Liver (tissue), 9 donors: ENCODE measurements around the gene PFDN6. TPM values are rescaled to one million over a fixed set of nuclear protein-coding genes. Genes with fewer than 3 reads are reported as not detected.

Experiments
- DNase-seq: peaks from one replicate; pipeline ENCODE4 v3.0.0-alpha.2; 2017; ENCODE audit warnings: low spot score
- H3K27ac ChIP-seq, 2 donors: one replicate each; pipeline ENCODE4 v1.7.0; 2013; ENCODE audit warnings: inconsistent platforms in 2 of 2, low read length in 2 of 2, control low read depth in 1 of 2, low read depth in 1 of 2, mild to moderate bottlenecking in 1 of 2
- H3K27me3 ChIP-seq, 4 donors: one replicate each; pipeline versions ENCODE4 v1.6.1 to v1.7.0; 2013; ENCODE audit warnings: low read length in 3 of 4, inconsistent platforms in 1 of 4, mild to moderate bottlenecking in 1 of 4, moderate library complexity in 1 of 4; ENCODE audit not compliant: control insufficient read depth in 4 of 4, insufficient read depth in 4 of 4
- H3K36me3 ChIP-seq, 4 donors: one replicate each; pipeline versions ENCODE4 v1.6.1 to v1.7.0; 2013; ENCODE audit warnings: low read length in 3 of 4, mild to moderate bottlenecking in 3 of 4, low read depth in 1 of 4, moderate library complexity in 1 of 4; ENCODE audit not compliant: control insufficient read depth in 4 of 4, insufficient read depth in 3 of 4
- H3K4me1 ChIP-seq, 4 donors: one replicate each; pipeline versions ENCODE4 v1.6.1 to v1.7.0; 2013; ENCODE audit warnings: low read length in 3 of 4, mild to moderate bottlenecking in 3 of 4, moderate library complexity in 1 of 4; ENCODE audit not compliant: control insufficient read depth in 4 of 4, insufficient read depth in 4 of 4
- H3K4me3 ChIP-seq, 3 donors: one replicate each; pipeline versions ENCODE4 v1.6.1 to v1.7.0; 2013; ENCODE audit warnings: low read length in 3 of 3, control low read depth in 1 of 3, low read depth in 1 of 3, mild to moderate bottlenecking in 1 of 3
- H3K9ac ChIP-seq, 2 donors: one replicate each; pipeline ENCODE4 v1.7.0; 2013; ENCODE audit warnings: low read length in 2 of 2, mild to moderate bottlenecking in 2 of 2, moderate library complexity in 2 of 2, control low read depth in 1 of 2, low read depth in 1 of 2
- H3K9me3 ChIP-seq, 4 donors: one replicate each; pipeline versions ENCODE4 v1.6.1 to v1.7.0; 2013; ENCODE audit warnings: low read length in 3 of 4; ENCODE audit not compliant: control insufficient read depth in 4 of 4
- CTCF ChIP-seq: fragments of 150-350 bp; IDR thresholded peaks from 2 replicates; pipeline ENCODE4 v1.5.1; 2017; ENCODE audit warnings: improper control_type of control experiment, low read depth, low read length; ENCODE audit not compliant: missing input control
- EGR1 ChIP-seq, 2 donors: IDR thresholded peaks; 2 replicates each; pipeline ENCODE4 v1.6.1; 2016 to 2018; ENCODE audit warnings: antibody characterized with exemption in 2 of 2, low read depth in 2 of 2
- FOXA1 ChIP-seq: IDR thresholded peaks from 2 replicates; pipeline ENCODE4 v1.6.1; 2016; ENCODE audit warnings: antibody characterized with exemption
- FOXA2 ChIP-seq: IDR thresholded peaks from 2 replicates; pipeline ENCODE4 v1.6.1; 2016; ENCODE audit warnings: antibody characterized with exemption
- HNF4A ChIP-seq, 2 donors: conservative IDR thresholded peaks; 2 replicates each; pipeline ENCODE4 v1.6.1; 2016; ENCODE audit warnings: antibody characterized with exemption in 2 of 2, mild to moderate bottlenecking in 2 of 2
- HNF4G ChIP-seq: IDR thresholded peaks from 2 replicates; pipeline ENCODE4 v1.6.1; 2016; ENCODE audit warnings: antibody characterized with exemption
- JUND ChIP-seq, 2 donors: IDR thresholded peaks; 2 replicates each; pipeline ENCODE4 v1.6.1; 2016; ENCODE audit warnings: antibody characterized with exemption in 2 of 2
- MAX ChIP-seq: IDR thresholded peaks from 2 replicates; pipeline ENCODE4 v1.6.1; 2016; ENCODE audit warnings: antibody characterized with exemption
- NR2F2 ChIP-seq: IDR thresholded peaks from 2 replicates; pipeline ENCODE4 v1.6.1; 2016; ENCODE audit warnings: antibody characterized with exemption
- RAD21 ChIP-seq, 2 donors: IDR thresholded peaks; 2 replicates each; pipeline ENCODE4 v1.6.1; 2016; ENCODE audit warnings: antibody characterized with exemption in 2 of 2, mild to moderate bottlenecking in 2 of 2
- RXRA ChIP-seq, 2 donors: IDR thresholded peaks; 2 replicates each; pipeline ENCODE4 v1.6.1; 2017 to 2018; ENCODE audit warnings: antibody characterized with exemption in 2 of 2, mild to moderate bottlenecking in 1 of 2
- SP1 ChIP-seq: IDR thresholded peaks from 2 replicates; pipeline ENCODE4 v1.6.1; 2018; ENCODE audit warnings: antibody characterized with exemption, mild to moderate bottlenecking
- YY1 ChIP-seq: IDR thresholded peaks from 2 replicates; pipeline ENCODE4 v1.6.1; 2016; ENCODE audit warnings: antibody characterized with exemption, mild to moderate bottlenecking
- ZBTB33 ChIP-seq: IDR thresholded peaks from 2 replicates; pipeline ENCODE4 v1.6.1; 2016; ENCODE audit warnings: antibody characterized with exemption
- WGBS: extraction: QIAGEN DNeasy Blood & Tissue Kit; methylation state at CpG from one replicate; pipeline ENCODE4 v1.1.7; 2013; 5-methylcytosine and 5-hydroxymethylcytosine counted together
- polyA plus RNA-seq, 2 donors: library from polyadenylated mRNA; stranded (reverse) in 1 of 2; unstranded in 1 of 2; fragments of 200-250 nt in 1 of 2; fragments of >200 nt in 1 of 2; fragmentation: Nextera tagmentation in 1 of 2; extraction: Ambion mirVana in 1 of 2; gene quantifications; one replicate each; pipeline versions ENCODE4 v1.2.1 to v1.2.3, GENCODE V29; 2013 to 2015
- total RNA-seq, 2 donors: library from RNA; depleted of rRNA; stranded (reverse); fragments of >200 nt; gene quantifications; one replicate each; pipeline ENCODE4 v1.2.3, GENCODE V29; 2014
- TF ChIP-seq, protein P1 (sequence below): IDR thresholded peaks from 2 replicates; pipeline ENCODE4 v1.6.1; 2016; ENCODE audit warnings: antibody characterized with exemption
- TF ChIP-seq, protein P2 (sequence below): IDR thresholded peaks from 2 replicates; pipeline ENCODE4 v1.6.1; 2016; ENCODE audit warnings: antibody characterized with exemption, mild to moderate bottlenecking
- donor health status: healthy.
- donor health status: healthy.
- donor health status: healthy.
- donor health status: healthy.
- donor health status: healthy.

PFDN6 gene
- total and polyA plus RNA-seq, 4 donors = 6.5 to 60.1 (median 17.4) TPM

DNA sequence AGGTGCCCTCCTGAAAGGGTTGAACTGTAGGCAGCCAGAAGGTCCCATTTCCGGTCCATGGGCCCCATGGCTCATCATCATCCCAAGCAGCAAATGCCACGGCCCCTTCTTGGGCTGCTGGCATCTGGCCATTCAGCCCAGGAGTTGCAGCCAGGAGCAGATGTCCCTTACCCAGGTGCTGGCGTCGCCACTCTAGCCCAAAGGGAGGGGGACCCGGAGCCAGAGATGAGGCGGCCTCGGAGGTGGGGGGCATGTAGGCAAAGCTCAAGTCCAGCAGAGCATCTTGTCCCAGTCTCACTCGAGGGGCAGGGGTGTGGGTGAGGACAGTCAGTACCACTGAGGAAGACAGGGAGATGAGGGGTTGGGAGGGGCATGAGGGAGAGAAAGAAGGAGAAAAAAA, 15.7 kb downstream of the PFDN6 start:
- no peak for TF ChIP-seq RAD21 (IDR thresholded peaks at IDR 0.05)
- no peak for TF ChIP-seq EGR1 (IDR thresholded peaks at IDR 0.05; ENCODE audit: low read depth in 2 of 2)
- TF ChIP-seq SP1 = no peak
- TF ChIP-seq FOXA2 = no peak
- no peak for TF ChIP-seq FOXA1
- TF ChIP-seq CTCF = no peak
- TF ChIP-seq HNF4A (conservative IDR thresholded peaks at IDR 0.05) = no peak
- no peak for TF ChIP-seq NR2F2
- TF ChIP-seq, protein P1, sequence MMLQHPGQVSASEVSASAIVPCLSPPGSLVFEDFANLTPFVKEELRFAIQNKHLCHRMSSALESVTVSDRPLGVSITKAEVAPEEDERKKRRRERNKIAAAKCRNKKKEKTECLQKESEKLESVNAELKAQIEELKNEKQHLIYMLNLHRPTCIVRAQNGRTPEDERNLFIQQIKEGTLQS = no peak
- TF ChIP-seq ZBTB33 = no peak
- no peak for TF ChIP-seq JUND (IDR thresholded peaks at IDR 0.05)
- TF ChIP-seq, protein P2, sequence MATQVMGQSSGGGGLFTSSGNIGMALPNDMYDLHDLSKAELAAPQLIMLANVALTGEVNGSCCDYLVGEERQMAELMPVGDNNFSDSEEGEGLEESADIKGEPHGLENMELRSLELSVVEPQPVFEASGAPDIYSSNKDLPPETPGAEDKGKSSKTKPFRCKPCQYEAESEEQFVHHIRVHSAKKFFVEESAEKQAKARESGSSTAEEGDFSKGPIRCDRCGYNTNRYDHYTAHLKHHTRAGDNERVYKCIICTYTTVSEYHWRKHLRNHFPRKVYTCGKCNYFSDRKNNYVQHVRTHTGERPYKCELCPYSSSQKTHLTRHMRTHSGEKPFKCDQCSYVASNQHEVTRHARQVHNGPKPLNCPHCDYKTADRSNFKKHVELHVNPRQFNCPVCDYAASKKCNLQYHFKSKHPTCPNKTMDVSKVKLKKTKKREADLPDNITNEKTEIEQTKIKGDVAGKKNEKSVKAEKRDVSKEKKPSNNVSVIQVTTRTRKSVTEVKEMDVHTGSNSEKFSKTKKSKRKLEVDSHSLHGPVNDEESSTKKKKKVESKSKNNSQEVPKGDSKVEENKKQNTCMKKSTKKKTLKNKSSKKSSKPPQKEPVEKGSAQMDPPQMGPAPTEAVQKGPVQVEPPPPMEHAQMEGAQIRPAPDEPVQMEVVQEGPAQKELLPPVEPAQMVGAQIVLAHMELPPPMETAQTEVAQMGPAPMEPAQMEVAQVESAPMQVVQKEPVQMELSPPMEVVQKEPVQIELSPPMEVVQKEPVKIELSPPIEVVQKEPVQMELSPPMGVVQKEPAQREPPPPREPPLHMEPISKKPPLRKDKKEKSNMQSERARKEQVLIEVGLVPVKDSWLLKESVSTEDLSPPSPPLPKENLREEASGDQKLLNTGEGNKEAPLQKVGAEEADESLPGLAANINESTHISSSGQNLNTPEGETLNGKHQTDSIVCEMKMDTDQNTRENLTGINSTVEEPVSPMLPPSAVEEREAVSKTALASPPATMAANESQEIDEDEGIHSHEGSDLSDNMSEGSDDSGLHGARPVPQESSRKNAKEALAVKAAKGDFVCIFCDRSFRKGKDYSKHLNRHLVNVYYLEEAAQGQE = no peak
- no peak for TF ChIP-seq MAX
- no peak for TF ChIP-seq HNF4G
- no peak for TF ChIP-seq RXRA (IDR thresholded peaks at IDR 0.05)
- no peak for TF ChIP-seq YY1
- Histone ChIP-seq H3K9me3 (no peaks in the 10 kb centered on the region), H3K27ac (no peak overlapping the region), H3K36me3 (peaks cover 6 to 24% (median 15%) of the 10 kb centered on the region in 4 donors), H3K9ac (no peak overlapping the region), H3K27me3 (no peaks in the 10 kb centered on the region), H3K4me3 (no peak overlapping the region), H3K4me1 (peaks cover 2 to 5% (median 4%) of the 10 kb centered on the region in 4 donors)
- DNase-seq = no peak
- WGBS = 91% methylated on average over 8 of the region's 8 CpGs

GRCh38 chr6:33306356-33306755, 17.0 kb downstream of the PFDN6 start:
- DNase-seq = no peak
- H3K4me3 ChIP-seq = no peak overlapping the region
- WGBS = 95% methylated on average over 4 of the region's 4 CpGs
- H3K36me3 ChIP-seq = peaks cover 6 to 24% (median 15%) of the 10 kb centered on the region in 4 donors
- no peak overlapping the region for H3K9ac ChIP-seq
- H3K27me3 ChIP-seq = no peaks in the 10 kb centered on the region
- no peaks in the 10 kb centered on the region for H3K9me3 ChIP-seq
- no peak overlapping the region for H3K27ac ChIP-seq
- TF ChIP-seq CTCF = no peak
- TF ChIP-seq FOXA1 = no peak
- no peak for TF ChIP-seq MAX
- no peak for TF ChIP-seq HNF4A (conservative IDR thresholded peaks at IDR 0.05)
- peaks cover 0 to 4% (median 1%) of the 10 kb centered on the region in 4 donors for H3K4me1 ChIP-seq
